Thyroid gland (tissue), 4 donors: Measurements from ENCODE around the gene NT5E. TPM values are rescaled to one million over a fixed set of nuclear protein-coding genes. Genes with fewer than 3 reads are reported as not detected.

Experiments
- DNase-seq, 2 donors: peaks; one replicate each; pipeline ENCODE4 v3.0.0-alpha.2; 2019
- H3K27ac ChIP-seq, 3 donors: fragments of 200-600 bp; sonication (generic); 1 replicate in 2 of 3; 2 replicates in 1 of 3; pipeline ENCODE4 v1.5.1; 2016 to 2019; ENCODE audit warnings: mild to moderate bottlenecking in 1 of 3, moderate library complexity in 1 of 3
- H3K27me3 ChIP-seq: fragments of 200-600 bp; sonication (generic); one replicate; pipeline ENCODE4 v1.5.1; 2019
- H3K36me3 ChIP-seq, 2 donors: fragments of 200-600 bp; sonication (generic); one replicate each; pipeline ENCODE4 v1.5.1; 2016 to 2019
- H3K4me1 ChIP-seq, 2 donors: fragments of 200-600 bp; sonication (generic); one replicate each; pipeline ENCODE4 v1.5.1; 2017 to 2019
- H3K4me3 ChIP-seq, 3 donors: fragments of 200-600 bp; sonication (generic); replicated peaks in 1 of 3; 1 replicate in 2 of 3; 2 replicates in 1 of 3; pipeline ENCODE4 v1.5.1; 2016; ENCODE audit warnings: mild to moderate bottlenecking in 1 of 3
- H3K9me3 ChIP-seq: fragments of 200-600 bp; sonication (generic); one replicate; pipeline ENCODE4 v1.5.1; 2017
- CTCF ChIP-seq, 6 experiments: fragments of 200-600 bp in 3 of 6; fragments of 450-650 bp in 3 of 6; sonication (generic) in 3 of 6; IDR thresholded peaks; one replicate each; pipeline ENCODE4 v1.5.1; 2016 to 2019; ENCODE audit warnings: antibody characterized with exemption in 6 of 6, mild to moderate bottlenecking in 2 of 6, inconsistent platforms in 1 of 6, moderate library complexity in 1 of 6
- POLR2A ChIP-seq, 2 donors: fragments of 450-650 bp; IDR thresholded peaks; one replicate each; pipeline ENCODE4 v1.6.1; 2017; ENCODE audit warnings: antibody characterized with exemption in 2 of 2, mild to moderate bottlenecking in 2 of 2, moderate library complexity in 1 of 2
- WGBS, 2 donors: methylation state at CpG; one replicate each; pipeline ENCODE4 v1.1.5; 2017; 5-methylcytosine and 5-hydroxymethylcytosine counted together
- intact Hi-C: fragments of 100-400 bp; cut with DNase I; formaldehyde crosslinking; loops from one replicate; pipeline ENCODE4 v1.15.1; 2023
- total RNA-seq, 4 donors: library from RNA; depleted of rRNA; stranded (reverse); fragments of >200 nt; gene quantifications; one replicate each; pipeline ENCODE4 v1.2.3, GENCODE V29; 2016

Gene NT5E
- total RNA-seq, 4 donors from 2014 or later: 89.6 to 174 (median 122) TPM

DNA sequence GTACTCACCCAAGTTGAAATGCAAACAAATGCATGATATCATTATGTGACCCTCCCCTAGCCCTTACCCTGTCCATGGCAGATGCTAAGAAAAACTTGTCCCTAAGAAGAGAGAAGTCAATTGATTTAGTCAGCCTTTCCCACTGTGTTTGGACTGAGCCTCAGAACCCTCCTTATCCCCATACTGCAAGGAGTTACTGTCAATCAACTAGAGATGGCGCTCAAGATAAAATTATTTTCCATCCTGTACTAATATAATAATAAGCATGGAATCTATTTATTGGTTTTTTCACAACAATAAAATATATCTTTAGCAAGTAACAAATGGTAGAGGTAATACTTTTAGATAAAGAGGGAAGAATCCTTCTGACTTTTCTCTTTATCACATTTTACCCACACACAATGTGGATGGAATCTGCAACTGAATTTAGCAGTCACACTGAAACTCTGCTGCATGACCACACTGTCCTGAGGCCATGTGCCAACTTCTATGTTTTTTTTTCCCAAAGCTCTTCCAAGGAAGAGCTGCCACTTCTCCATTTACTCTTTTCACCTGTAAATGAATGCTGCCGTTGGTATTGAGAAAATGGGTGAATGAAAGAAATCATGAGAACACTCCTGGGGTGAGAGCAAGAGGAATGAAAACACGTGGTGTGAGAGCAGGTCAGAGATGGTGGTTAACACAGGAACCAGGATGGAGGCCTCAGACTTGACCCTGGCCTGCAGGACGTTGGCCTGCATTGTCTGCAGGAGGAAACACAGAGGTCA is 10.5 kb downstream of the NT5E start:
- intact Hi-C loops: no loop called here
- H3K4me1 ChIP-seq: peaks cover 74 to 90% of the 10 kb centered on the region in 2 donors
- 48 to 63% methylated on average over 4 of the region's 4 CpGs for WGBS, 2 donors

GRCh38 chr6:85460921-85461797 is 11.3 kb downstream of the NT5E start:
- intact Hi-C loops: no loop called here
- TF ChIP-seq POLR2A (IDR thresholded peaks at IDR 0.05) (peak in 1 of 2 donors; percentile 37), CTCF (IDR thresholded peaks at IDR 0.05) (no peak)
- DNase-seq: peak in 1 of 2 donors; percentile 27
- no peaks in the 10 kb centered on the region for H3K36me3 ChIP-seq
- no peak overlapping the region for H3K4me3 ChIP-seq
- H3K27ac ChIP-seq: peak overlapping the region; percentile 76 to 89 (median 87)
- 61 to 73% methylated on average over 4 of the region's 4 CpGs for WGBS, 2 donors
- H3K9me3 ChIP-seq: no peaks in the 10 kb centered on the region
- H3K4me1 ChIP-seq: peaks cover 82 to 98% of the 10 kb centered on the region in 2 donors
- H3K27me3 ChIP-seq: no peaks in the 10 kb centered on the region

More for the DNA sequence above, 10.5 kb downstream of the NT5E start:
- no peaks in the 10 kb centered on the region for H3K36me3 ChIP-seq
- peak in 1 of 6 experiments; percentile 9 for TF ChIP-seq CTCF (IDR thresholded peaks at IDR 0.05)
- no peak for TF ChIP-seq POLR2A (IDR thresholded peaks at IDR 0.05)
- H3K4me3 ChIP-seq: no peak overlapping the region
- H3K27me3 ChIP-seq: no peaks in the 10 kb centered on the region
- no peak for DNase-seq
- peak overlapping the region; percentile 76 to 89 (median 87) for H3K27ac ChIP-seq
- H3K9me3 ChIP-seq: no peaks in the 10 kb centered on the region

DNA sequence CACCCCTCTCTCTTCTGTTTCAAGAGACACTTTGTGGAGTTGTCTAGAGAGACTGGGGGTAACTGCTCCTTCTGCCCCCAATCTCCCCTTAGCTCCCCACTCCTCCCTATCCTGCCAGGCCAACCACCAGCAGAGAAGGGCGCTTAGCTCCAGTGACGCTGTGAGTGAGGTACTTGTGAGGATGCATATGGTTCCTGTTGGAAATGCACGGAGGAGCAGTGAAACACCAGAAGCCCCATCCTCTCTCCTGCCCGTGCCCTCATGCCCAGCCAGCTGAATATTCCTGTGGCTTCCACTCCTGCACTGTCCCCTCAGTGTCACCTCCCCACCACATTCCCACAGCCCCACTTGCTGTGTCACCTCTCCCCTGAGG is 11.9 kb downstream of the NT5E start:
- TF ChIP-seq POLR2A (IDR thresholded peaks at IDR 0.05) (no peak), CTCF (IDR thresholded peaks at IDR 0.05) (no peak)
- H3K4me3 ChIP-seq: no peak overlapping the region
- no peaks in the 10 kb centered on the region for H3K9me3 ChIP-seq
- intact Hi-C loops: no loop called here
- no peak for DNase-seq
- H3K4me1 ChIP-seq: peaks cover 83 to 94% of the 10 kb centered on the region in 2 donors
- H3K27ac ChIP-seq: peak overlapping the region; percentile 76 to 89 (median 87)
- H3K27me3 ChIP-seq: no peaks in the 10 kb centered on the region
- WGBS, 2 donors: 81 to 84% methylated on average over 4 of the region's 4 CpGs
- H3K36me3 ChIP-seq: no peaks in the 10 kb centered on the region

- Histone ChIP-seq H3K4me1 (peaks cover 81 to 85% of the 10 kb centered on the region in 2 donors), H3K36me3 (peaks cover 0 to 6% of the 10 kb centered on the region in 2 donors), H3K4me3 (no peak overlapping the region), H3K27ac (peak overlapping the region; percentile 76 to 89 (median 87)), H3K9me3 (no peaks in the 10 kb centered on the region), H3K27me3 (no peaks in the 10 kb centered on the region)
- DNase-seq: peak; percentile 53 to 58
- WGBS, 2 donors: 30 to 33% methylated on average over 2 of the region's 2 CpGs
- TF ChIP-seq POLR2A (IDR thresholded peaks at IDR 0.05): no peak
- TF ChIP-seq CTCF (IDR thresholded peaks at IDR 0.05): no peak
- intact Hi-C loops: no loop called here
These were observed 12.8 kb downstream of the NT5E start for GRCh38 chr6:85462673-85463072.
